Urothelium cell line (cell line): ENCODE measurements around the gene PIP5K1B.

Experiments used
- DNase-seq: peaks from one replicate; pipeline ENCODE4 v3.0.0; 2011; ENCODE audit warnings: low spot score, mixed read lengths
- FAIRE-seq: peaks from 2 replicates; lab custom pipeline; 2011; peaks lifted over from hg19 to GRCh38; lab: Jason Lieb, UNC

The PIP5K1B gene

DNA sequence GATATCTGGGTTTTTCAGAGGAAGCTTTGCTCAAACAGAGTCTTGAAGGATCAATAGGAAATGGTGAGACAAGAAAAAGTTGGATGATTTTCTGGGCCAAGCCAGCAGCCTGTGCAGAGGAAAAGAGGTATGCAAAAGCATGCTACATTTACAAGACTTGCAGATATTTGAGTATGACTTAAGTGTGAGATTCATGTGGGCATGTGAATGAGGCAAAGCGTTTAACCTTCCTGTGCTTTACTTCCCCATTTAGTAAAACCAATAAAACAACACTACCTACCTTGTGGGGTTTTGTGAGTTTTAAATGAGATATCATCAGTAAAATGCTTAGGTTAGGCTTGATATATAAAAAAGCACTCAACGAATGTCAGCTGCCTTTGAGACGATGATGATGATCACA lies 58.1 kb downstream of the PIP5K1B start:
- FAIRE-seq (no peak), DNase-seq (no peak)

DNA sequence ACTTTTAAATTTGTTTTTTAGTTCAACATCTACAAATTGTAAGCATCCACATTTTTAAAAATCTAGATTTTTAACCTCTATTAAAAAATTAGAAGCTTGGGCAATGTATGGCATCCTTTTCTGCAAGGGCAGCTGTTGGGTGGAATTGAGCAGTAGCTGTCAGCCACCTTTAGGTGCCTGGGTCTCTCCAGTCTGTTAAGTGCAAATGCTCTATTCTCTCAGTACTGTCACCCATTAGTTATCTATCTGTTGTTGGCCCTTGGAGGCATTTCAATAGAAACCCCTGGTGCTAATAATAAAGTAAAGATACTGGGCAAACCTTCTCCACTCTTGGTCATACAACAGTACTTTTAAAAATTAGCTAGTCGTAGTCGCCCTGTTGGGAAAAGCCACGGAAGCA lies 63.6 kb downstream of the PIP5K1B start:
- DNase-seq (no peak), FAIRE-seq (no peak)

DNA sequence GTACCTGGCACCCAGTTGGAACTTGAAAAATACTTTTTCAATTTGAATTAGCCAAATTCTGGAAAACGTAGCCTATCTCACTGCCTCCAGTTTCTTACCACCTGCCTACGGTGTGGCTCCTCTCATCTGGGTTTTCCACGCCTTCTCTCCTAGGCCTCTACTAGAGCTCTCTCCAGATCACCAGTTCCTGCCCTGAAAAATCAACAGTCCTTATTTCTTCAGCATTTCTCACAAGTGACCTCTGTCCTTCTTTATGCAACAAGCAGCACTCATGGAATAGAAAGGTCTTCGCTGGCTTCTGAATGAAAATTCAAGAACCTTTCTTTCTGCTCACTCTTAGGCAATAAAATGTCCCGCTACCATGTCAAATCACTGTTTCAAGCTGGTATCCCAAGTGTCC lies 64.8 kb downstream of the PIP5K1B start:
- DNase-seq = no peak
- no peak for FAIRE-seq

DNA sequence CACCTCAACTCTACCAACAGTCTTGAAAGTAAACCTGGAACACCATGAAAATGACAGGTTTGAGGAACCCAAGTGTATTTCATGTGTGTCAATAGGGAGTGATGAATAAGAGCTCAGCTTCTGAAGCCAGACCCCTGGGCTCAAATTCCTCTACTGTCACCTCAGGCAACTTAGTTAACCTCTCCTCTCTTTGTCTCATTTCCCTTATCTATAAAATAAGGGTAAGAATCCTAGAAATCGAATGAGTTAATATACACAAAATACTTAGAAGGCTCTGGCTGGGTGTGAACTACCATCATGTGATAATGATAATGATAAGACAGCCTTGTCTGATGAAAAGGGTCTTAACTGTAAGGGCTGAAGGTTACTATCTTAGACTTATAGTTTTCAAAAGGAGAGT lies 66.3 kb downstream of the PIP5K1B start:
- DNase-seq (no peak), FAIRE-seq (no peak)

DNA sequence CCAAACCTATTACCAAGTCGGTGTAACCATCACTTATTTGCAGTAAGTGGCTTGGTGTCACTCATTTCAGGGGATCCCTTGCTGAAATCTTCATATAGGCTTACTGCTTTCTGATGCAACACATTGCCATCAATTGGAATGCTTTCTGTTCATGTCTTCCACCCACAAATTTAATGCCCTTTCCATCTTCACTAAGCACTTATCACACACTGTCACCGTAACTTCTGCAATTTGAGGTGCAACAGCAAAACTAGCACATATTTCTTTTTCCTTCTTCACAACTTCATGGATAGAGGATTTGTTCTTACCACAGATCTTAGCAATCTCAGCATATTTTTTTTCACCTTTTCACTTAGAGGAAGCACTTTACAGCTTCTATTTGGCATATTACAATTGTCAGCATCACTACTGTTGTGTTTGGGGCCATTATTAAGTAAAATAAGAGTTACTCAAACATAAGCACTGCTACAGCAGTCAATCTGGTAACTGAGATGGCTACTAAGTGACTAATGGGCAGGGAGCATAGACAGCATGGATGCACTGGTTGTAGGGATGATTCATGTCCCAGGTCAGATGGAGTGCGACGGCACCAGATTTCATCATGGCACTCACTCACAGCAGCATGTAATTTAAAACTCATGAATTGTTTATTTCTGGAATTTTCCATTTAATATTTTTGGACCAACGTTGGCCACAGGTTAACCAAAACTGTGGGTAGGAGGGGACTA lies 70.1 kb downstream of the PIP5K1B start:
- FAIRE-seq = no peak
- DNase-seq = no peak

DNA sequence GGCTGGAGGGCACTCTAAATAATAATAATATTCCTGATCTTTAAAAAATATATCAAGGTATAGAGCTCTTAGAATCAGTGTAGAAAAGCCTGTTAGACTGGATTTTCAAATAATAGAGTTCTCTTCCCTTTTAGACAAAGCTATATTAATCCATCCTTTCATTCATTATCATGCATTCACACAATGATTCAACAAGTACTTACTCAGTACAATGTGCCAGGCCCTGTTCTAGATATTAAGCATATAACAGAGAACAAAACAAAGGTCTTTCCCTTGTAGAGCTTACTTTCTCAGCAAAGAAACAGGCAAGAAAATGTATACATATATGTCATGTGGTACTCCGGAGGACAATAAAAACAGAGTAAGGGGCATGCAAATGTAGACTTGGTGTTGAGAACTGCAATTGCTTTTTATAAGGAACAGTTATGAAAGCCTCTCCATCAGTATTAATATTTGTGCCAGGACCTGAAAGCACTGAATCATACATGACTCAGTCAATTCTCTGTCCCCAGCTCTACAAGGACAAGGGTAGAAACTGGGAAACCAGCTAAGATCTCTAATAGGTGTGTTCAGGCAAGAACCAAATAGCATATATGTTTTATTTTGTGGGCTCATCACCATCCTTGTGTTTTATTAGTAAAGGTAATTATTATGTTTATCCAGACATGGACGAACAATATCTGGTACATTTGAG lies 72.2 kb downstream of the PIP5K1B start:
- FAIRE-seq = no peak
- DNase-seq = no peak

DNA sequence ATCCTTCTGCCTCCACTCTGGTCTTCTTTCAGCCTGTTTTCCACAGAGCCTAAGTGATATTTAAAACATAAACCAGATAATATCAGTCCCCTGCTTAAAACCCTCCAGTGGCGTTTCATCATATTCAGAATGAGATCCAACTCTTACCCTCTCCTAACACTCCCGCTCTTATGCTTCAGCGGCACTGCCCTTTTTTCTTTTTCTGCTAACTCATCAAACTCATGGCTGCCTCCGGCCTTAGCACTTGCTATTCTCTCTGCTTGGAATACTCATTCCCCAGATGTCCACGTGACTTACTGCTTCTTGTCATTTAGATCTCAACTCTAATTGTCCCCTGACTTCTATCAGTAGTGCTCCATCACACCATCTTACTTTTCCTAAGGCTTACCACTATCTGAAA lies 73.6 kb downstream of the PIP5K1B start:
- DNase-seq = no peak
- no peak for FAIRE-seq

DNA sequence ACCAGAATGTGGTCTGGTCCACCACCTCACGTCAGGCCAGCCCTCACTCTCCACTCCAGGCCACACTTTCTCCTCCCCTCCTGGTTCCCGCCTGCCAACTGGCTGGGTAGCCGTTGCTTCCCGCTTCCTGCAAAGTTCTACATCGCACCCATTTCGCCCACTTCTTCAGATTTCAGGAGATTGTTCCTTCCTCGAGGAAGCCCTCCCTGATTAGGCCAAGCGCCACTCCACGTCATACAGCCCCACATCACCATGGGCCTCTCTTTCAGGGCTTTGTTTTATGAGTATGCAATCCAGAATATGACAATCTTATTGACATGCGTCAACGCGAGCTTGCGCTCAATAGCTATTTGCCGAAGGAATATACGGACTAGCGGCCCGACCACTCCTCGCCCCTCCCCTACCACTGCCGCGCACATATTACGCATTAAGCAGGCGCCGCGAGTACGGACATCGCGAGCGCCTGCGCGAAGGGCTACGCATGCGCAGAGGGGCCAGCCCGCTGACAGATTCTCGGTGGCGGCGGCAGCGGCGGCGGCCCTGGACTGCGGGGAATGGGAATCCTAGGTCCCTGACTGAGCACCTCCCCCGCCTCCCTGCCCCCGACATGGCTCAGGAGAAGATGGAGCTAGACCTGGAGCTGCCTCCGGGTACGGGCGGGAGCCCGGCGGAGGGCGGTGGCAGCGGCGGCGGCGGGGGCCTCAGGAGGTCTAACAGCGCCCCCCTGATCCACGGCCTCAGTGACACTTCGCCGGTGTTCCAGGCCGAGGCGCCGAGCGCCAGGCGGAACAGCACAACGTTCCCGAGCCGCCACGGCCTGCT lies 74.7 kb downstream of the PIP5K1B start:
- FAIRE-seq = peak; percentile 98

DNA sequence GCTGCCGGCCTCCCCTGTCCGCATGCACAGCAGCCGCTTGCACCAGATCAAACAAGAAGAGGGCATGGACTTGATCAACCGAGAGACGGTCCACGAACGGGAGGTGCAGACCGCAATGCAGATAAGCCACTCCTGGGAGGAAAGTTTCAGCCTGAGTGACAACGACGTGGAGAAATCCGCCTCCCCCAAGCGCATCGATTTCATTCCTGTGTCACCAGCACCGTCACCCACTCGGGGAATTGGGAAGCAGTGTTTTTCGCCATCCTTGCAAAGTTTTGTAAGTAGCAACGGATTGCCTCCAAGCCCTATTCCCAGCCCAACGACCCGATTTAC lies 75.3 kb downstream of the PIP5K1B start:
- FAIRE-seq = no peak
- no peak for DNase-seq

More for the DNA sequence above, 74.7 kb downstream of the PIP5K1B start:
- DNase-seq = peak; percentile 92

DNA sequence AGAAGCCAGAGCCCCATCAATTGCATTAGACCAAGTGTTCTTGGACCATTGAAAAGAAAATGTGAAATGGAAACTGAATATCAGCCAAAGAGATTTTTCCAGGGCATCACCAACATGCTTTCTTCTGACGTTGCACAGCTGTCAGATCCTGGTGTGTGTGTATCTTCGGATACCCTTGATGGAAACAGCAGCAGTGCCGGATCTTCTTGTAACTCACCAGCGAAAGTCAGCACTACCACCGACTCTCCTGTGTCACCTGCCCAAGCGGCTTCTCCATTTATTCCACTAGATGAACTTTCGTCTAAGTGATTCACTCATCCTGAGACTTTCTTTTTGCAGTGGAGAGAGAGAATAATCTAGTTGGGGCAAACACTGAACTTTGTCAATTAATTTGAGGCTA lies 75.7 kb downstream of the PIP5K1B start:
- peak; percentile 8 for DNase-seq
- no peak for FAIRE-seq

DNA sequence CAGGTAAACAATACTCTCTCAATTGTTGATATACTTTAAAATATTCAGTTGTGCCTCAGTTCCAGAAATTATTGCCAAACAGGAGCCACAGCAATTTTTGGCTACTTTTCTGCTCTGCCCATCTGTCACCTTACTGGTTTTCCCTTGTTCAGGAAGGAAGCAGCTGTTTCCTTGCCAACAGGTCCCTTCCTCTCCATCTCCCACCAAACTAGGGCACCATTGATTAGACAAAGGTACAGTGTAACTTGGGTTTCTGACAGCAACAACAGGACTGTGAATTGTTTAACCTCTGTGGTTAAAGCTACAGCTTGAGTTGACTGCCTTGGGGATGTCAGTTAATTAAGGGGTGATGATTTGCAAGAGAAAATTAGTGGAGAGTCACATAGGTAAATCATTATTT lies 76.9 kb downstream of the PIP5K1B start:
- FAIRE-seq (no peak), DNase-seq (no peak)

DNA sequence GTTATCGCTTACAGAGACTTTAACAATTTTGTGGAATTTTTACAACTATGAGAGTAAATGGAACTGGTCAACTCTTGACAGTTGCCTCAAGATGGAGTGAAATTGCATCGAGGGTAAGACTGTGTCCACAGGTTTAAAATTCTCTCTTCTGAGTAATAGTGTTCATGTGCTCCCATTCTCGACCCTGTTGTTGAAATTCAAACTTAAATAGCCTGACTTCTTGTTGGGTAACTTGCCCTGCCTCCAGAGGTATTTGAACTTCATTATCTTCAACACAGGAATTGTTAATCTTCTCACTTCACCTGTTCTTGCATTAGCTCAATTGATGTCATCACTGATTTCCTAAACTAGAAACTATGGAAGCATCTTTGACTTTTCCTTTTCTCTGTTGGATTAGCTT lies 77.5 kb downstream of the PIP5K1B start:
- no peak for FAIRE-seq
- DNase-seq = no peak

DNA sequence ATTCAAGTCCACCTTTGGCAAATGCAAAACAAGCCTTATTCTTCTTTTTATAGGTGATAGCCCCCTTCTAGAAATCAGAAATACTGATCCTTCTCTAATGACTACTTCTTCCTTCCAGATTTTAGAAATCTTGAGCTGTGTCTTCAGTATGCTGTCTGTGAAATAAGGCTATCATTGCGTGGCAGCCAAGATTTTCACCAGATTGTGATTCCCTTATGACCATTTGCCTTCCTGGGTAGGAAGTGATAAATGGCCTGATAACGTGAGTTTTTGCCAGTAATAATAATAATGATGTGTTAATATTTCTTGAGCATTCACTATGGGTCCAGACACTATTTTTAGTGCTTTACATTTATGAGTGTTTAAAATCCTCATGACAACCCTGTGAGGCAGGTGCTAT lies 80.9 kb downstream of the PIP5K1B start:
- DNase-seq (no peak), FAIRE-seq (no peak)

DNA sequence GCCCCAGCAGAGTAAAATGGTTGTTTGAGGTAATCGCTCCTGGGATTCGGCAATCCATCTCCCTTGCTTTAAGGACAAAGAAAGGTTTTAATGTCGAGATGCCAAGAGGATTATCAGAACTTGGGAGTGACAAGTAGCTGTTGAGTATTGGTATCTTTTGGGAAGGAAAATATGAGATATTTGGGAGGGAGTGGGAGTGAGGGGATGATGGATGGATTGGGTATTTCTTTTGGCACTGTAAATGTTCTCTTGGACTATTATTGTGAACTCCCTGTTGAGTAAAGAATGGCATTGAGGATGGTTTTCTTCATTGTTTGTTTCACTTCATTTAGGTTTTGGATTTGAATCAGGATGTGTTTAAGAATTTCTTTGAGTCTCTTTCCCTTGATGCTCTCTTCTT lies 86.1 kb downstream of the PIP5K1B start:
- DNase-seq = no peak
- no peak for FAIRE-seq

DNA sequence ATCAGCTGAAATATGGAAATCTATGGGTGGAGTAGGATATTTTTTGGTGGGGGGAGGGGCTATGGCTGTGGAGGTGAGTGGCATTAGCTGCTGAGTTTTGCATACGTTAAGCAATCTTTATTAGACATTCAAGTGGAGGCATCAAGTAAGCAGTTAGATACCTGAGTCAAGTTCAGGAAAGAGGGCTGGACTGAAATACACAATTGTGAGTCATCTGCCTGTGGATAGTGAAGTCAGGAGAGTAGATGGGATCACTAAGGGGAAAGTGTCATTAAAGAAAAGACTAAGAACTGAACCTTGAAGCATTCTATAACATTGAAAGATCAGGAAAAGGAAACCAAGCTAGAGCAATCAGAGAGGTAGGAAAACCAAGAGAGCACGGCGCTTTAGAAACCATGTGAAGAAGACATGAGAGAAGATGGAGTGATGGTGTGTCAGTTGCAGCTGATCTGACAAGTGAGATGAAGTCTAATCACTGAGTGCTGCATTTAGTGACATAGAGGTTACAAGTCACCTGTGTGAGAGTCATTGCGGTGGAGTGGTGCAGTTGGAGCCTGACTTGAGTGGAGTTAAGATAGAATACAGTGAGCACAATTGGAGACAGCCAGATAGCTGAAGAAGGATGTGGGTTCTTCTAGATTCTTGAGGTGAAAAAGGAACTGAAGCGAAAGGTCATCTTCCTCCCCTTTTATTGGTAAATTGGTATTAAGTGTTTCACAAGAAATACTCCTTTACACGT lies 88.7 kb downstream of the PIP5K1B start:
- DNase-seq = no peak
- no peak for FAIRE-seq

DNA sequence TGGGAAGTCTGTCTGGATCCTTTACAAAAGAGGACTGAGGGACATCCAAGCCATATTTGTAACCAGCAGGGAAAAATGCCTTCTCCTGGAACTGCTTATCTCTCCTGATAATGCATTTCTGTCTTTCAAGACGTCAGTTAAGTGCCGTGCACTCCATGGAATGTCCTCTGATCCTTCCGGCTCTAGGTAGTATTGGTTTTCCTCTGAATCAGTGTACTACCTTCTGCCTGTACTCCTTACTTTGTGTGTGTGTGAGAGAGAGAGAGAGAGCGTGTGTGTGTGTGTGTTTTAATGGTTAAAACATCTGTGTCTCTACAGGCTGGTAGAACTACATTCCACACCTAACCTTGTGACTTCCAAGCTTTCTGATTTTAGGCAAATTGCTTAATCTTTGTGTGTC lies 89.9 kb downstream of the PIP5K1B start:
- FAIRE-seq = no peak

DNA sequence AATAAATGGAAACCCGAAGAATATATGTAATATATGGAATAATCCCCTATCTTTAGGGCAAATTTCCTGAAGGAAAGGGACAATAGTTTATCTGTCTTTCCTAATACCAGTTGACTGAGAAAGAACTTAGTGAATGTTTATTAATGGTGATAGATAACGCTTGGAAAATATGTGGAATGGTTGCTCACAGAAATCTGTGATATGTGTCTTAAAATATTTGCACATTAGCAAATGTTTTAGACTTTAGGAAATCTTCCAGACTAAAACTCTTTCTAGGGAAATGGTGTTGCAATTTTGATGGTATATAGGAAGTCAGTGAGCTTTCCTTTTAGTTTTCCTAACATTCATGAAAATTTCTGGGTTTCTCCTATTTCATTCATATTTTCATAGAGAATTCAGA lies 90.4 kb downstream of the PIP5K1B start:
- FAIRE-seq (no peak), DNase-seq (no peak)

More for the DNA sequence above, 89.9 kb downstream of the PIP5K1B start:
- no peak for DNase-seq

DNA sequence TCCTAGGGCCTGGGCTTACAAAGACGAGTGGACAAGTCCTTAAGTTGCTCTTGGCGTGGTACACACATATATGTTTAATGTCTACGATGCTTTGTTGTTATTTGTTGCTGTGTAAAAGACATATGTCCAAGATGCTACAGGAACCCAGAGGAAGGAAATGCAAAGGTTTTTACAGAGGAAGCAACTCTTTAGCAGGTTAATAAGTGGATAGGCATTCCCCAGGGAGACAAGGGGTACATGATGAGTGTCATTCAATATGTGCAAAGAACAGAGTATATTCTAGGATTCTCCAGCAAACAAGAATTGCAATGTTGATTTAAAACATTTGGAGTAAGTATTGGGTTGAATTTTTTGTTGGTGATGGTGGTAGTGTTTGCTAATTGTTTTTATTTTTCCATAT lies 92.1 kb downstream of the PIP5K1B start:
- FAIRE-seq (no peak), DNase-seq (no peak)

DNA sequence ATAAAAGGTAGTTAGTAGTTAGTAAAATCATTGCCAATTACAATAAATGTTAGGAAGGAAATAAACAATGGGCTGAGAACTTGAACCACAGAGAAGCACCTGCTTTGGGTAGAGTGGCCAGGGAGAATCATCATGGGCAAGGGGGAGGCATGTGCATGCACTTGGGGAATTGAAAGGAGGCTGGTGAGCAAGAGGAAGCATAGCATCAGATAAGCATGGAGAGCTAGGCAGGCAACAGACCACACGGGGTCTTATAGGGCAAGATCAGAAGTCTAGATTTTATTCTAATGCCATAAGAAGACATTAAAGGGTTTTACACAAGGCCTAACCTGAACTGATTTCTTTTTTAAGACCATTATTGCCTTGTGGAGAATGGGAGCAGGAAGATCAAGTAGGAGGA lies 93.4 kb downstream of the PIP5K1B start:
- no peak for DNase-seq
- FAIRE-seq = no peak

DNA sequence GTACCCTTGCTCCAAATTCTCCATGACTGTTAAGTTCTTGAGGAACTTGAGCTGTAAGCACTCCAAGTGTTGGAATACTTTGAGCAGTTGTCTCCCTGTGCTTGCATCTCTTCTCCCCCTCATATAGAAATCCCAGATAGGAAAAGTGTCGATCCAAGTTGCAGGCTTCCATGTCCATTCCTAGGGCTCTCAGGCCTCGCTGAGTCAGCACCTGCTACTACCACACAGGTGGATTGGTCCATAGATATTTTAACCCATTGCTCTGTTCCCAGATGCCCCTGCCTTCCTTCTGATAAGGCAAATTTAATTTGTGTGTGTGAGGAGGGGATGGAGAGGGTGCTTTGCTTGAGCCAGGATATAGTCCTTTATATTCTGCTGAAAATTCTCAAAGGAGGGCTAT lies 95.8 kb downstream of the PIP5K1B start:
- no peak for DNase-seq
- no peak for FAIRE-seq

DNA sequence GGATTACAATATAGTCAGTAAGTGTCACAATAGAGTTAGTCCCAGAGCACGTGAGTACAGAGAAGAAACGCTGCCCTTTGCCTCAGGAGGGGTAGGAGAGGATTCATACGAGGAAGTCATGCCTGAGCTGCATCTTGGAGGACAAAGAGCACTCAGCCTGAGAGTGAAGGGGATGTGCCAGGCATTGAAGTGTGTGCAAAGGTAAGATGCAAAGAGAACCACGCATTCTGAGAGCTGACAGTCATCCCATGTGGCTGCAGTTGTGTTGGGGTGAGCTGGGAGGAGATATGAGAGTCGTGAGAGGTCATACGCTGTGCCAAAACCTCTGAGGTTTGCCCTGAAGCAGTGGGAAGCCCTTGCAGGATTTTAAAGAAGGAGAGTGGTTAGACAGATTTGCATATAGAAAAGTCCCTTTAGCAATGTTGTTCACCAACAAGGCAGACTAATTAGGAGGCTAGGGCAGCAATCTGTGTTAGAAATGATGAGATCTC lies 97.5 kb downstream of the PIP5K1B start:
- DNase-seq (no peak), FAIRE-seq (no peak)
